B cell (primary cell): ENCODE measurements around the gene POLR1E. TPM values are rescaled to one million over a fixed set of nuclear protein-coding genes. Genes with fewer than 3 reads are reported as not detected.

Experiments used
- ATAC-seq: fragments of 200-7000 bp; cut with Tn5 transposase; one replicate; pipeline ENCODE4 v1.10.0; 2021; ENCODE audit warnings: low read depth, mild to moderate bottlenecking, moderate number of reproducible peaks, moderate library complexity
- CTCF ChIA-PET: fragments of 350-600 bp; sonication (Branson Sonifier 250); formaldehyde crosslinking; loops from one replicate; lab custom pipeline; 2021; ENCODE audit warnings: antibody characterized with exemption, inconsistent platforms; lab: Charles Lee
- POLR2A ChIA-PET: fragments of 350-600 bp; sonication (Branson Sonifier 250); formaldehyde crosslinking; loops from one replicate; lab custom pipeline; 2021; ENCODE audit warnings: antibody characterized with exemption; lab: Charles Lee
- DNase-seq: peaks from one replicate; pipeline ENCODE4 v3.0.0; 2013
- H2AFZ ChIP-seq: 2 replicates; pipeline ENCODE4 v1.6.1; 2012; ENCODE audit warnings: mild to moderate bottlenecking, low read depth, low read length; ENCODE audit not compliant: insufficient read depth, poor library complexity, severe bottlenecking
- H3K27ac ChIP-seq, 2 donors: 1 replicate in 1 of 2; 2 replicates in 1 of 2; pipeline ENCODE4 v1.5.1; 2012 to 2013; ENCODE audit warnings: low read length in 2 of 2, mild to moderate bottlenecking in 2 of 2, moderate library complexity in 1 of 2
- H3K27me3 ChIP-seq, 4 experiments: fragments of 200-600 bp in 1 of 4; sonication (generic) in 1 of 4; replicated peaks in 1 of 4; 1 replicate in 2 of 4; 2 replicates in 2 of 4; pipeline versions ENCODE4 v1.6.1 to v1.7.0; 2013 to 2016; ENCODE audit warnings: low read length in 3 of 4, mild to moderate bottlenecking in 2 of 4, mixed read lengths in 1 of 4, moderate library complexity in 1 of 4; ENCODE audit not compliant: insufficient read depth in 4 of 4, control insufficient read depth in 3 of 4; ENCODE audit errors: control extremely low read depth in 1 of 4
- H3K36me3 ChIP-seq, 2 experiments: replicated peaks in 1 of 2; 1 replicate in 1 of 2; 2 replicates in 1 of 2; pipeline versions ENCODE4 v1.6.1 to v1.7.1; 2013; ENCODE audit warnings: low read length in 1 of 2; ENCODE audit not compliant: insufficient read depth in 2 of 2, control insufficient read depth in 1 of 2; ENCODE audit errors: control extremely low read depth in 1 of 2, extremely low read depth in 1 of 2
- H3K4me1 ChIP-seq, 2 donors: fragments of 200-600 bp in 1 of 2; sonication (generic) in 1 of 2; 1 replicate in 1 of 2; 2 replicates in 1 of 2; pipeline versions ENCODE4 v1.5.1 to v1.6.1; 2013 to 2017; ENCODE audit warnings: low read length in 2 of 2; ENCODE audit not compliant: control insufficient read depth in 2 of 2, insufficient read depth in 2 of 2
- H3K4me2 ChIP-seq: replicated peaks from 2 replicates; pipeline ENCODE3; 2012; ENCODE audit warnings: mild to moderate bottlenecking, low read depth, low read length; ENCODE audit not compliant: poor library complexity, severe bottlenecking
- H3K4me3 ChIP-seq, 5 experiments: fragments of 200-600 bp in 1 of 5; sonication (generic) in 1 of 5; 1 replicate in 3 of 5; 2 replicates in 2 of 5; pipeline versions ENCODE4 v1.5.1 to v1.7.0; 2011 to 2016; ENCODE audit warnings: low read length in 4 of 5, mild to moderate bottlenecking in 4 of 5, low read depth in 2 of 5, control low read depth in 1 of 5, moderate library complexity in 1 of 5; ENCODE audit not compliant: insufficient read depth in 1 of 5; ENCODE audit errors: control extremely low read depth in 1 of 5, extremely low read depth in 1 of 5
- H3K79me2 ChIP-seq: fragments of 200-600 bp; sonication (generic); one replicate; pipeline ENCODE4 v1.6.0; 2016; ENCODE audit warnings: low read length; ENCODE audit not compliant: control insufficient read depth, insufficient read depth
- H3K9ac ChIP-seq: fragments of 200-600 bp; sonication (generic); 2 replicates; pipeline ENCODE4 v1.6.1; 2017; ENCODE audit warnings: mild to moderate bottlenecking, low read length, moderate library complexity
- H3K9me3 ChIP-seq, 3 donors: one replicate each; pipeline versions ENCODE4 v1.6.1 to v1.7.1; 2013; ENCODE audit warnings: low read length in 2 of 3; ENCODE audit not compliant: control insufficient read depth in 2 of 3, insufficient read depth in 1 of 3; ENCODE audit errors: control extremely low read depth in 1 of 3
- H4K20me1 ChIP-seq: 2 replicates; pipeline ENCODE4 v1.6.0; 2012; ENCODE audit warnings: mild to moderate bottlenecking, low read length; ENCODE audit not compliant: insufficient read depth, control insufficient read depth, poor library complexity, severe bottlenecking
- H3K27ac Mint-ChIP-seq: one replicate; pipeline ENCODE4 v1.8.0; 2021; ENCODE audit warnings: mixed read lengths
- H3K27me3 Mint-ChIP-seq: one replicate; pipeline ENCODE4 v1.8.0; 2021; ENCODE audit warnings: mixed read lengths
- H3K4me1 Mint-ChIP-seq: one replicate; pipeline ENCODE4 v1.8.0; 2021; ENCODE audit warnings: mixed read lengths
- H3K4me3 Mint-ChIP-seq: one replicate; pipeline ENCODE4 v1.8.0; 2021; ENCODE audit warnings: mixed read lengths
- H3K9me3 Mint-ChIP-seq: one replicate; pipeline ENCODE4 v1.8.0; 2022; ENCODE audit warnings: mixed read lengths; ENCODE audit not compliant: insufficient read depth
- CTCF ChIP-seq: fragments of 200-600 bp; IDR thresholded peaks from one replicate; pipeline ENCODE4 v1.8.0; 2022; ENCODE audit warnings: antibody characterized with exemption, mild to moderate bottlenecking
- EZH2 ChIP-seq: IDR thresholded peaks from 2 replicates; pipeline ENCODE4 v1.6.1; 2012; ENCODE audit warnings: borderline replicate concordance, low read depth, mild to moderate bottlenecking, moderate library complexity, low read length; ENCODE audit not compliant: insufficient read depth, poor library complexity, severe bottlenecking
- WGBS: methylation state at CpG from one replicate; pipeline ENCODE4 v1.1.5; 2013; ENCODE audit warnings: missing lambda C conversion rate; ENCODE audit not compliant: insufficient coverage; 5-methylcytosine and 5-hydroxymethylcytosine counted together
- intact Hi-C: fragments of 100-400 bp; cut with micrococcal nuclease; formaldehyde crosslinking; loops from one replicate; pipeline ENCODE4 v1.10.0; 2022
- polyA plus RNA-seq: library from polyadenylated mRNA; depleted of rRNA; stranded (reverse); fragments of >200 nt; gene quantifications from 2 replicates; pipeline ENCODE4 v1.2.3, GENCODE V29; 2012
- total RNA-seq, 2 donors: library from RNA; stranded (reverse); fragments of 120-200 nt in 1 of 2; gene quantifications; 1 replicate in 1 of 2; 2 replicates in 1 of 2; pipeline versions ENCODE4 v1.2.3 to v1.2.4, GENCODE V29; 2013 to 2022

Gene POLR1E
- total and polyA plus RNA-seq, 2 donors (not counting 1 experiment from before 2014, with no cell fraction given) = 11.6 to 31.0 TPM

DNA sequence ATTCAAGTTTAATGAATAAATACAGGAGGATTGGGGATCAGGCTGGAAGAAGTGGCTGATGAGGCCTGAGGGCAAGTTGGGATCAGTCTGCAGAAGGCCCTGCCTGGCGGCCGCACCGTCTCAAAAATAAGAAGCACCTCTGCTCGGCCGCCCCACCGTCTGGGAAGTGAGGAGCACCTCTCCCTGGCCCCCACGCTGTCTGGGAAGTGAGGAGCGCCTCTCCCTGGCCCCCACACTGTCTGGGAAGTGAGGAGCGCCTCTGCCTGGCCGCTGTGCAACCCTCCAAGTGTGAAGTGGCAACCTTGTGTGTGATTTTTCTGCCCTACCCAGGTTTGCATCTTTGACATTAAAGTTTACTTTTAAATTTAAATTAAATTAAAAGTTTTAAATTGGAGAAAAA, 35.4 kb downstream of the POLR1E start:
- no peaks in the 10 kb centered on the region for H3K4me1 Mint-ChIP-seq
- Histone ChIP-seq H3K36me3 (peaks cover 0 to 45% of the 10 kb centered on the region in 2 experiments), H3K4me1 (no peaks in the 10 kb centered on the region), H3K27ac (no peak overlapping the region), H3K4me3 (no peak overlapping the region), H3K79me2 (no peaks in the 10 kb centered on the region), H3K27me3 (no peaks in the 10 kb centered on the region), H3K9ac (no peak overlapping the region), H3K4me2 (no peak overlapping the region), H2AFZ (no peak overlapping the region), H3K9me3 (peaks cover 0 to 2% (median 0%) of the 10 kb centered on the region in 3 donors), H4K20me1 (no peaks in the 10 kb centered on the region)
- no peak overlapping the region for H3K27ac Mint-ChIP-seq
- intact Hi-C loops = no loop called here
- no peak for TF ChIP-seq EZH2
- no peak for TF ChIP-seq CTCF
- WGBS = 98% methylated on average over 8 of the region's 10 CpGs
- no peaks in the 10 kb centered on the region for H3K9me3 Mint-ChIP-seq
- DNase-seq = no peak
- no peaks in the 10 kb centered on the region for H3K27me3 Mint-ChIP-seq
- ChIA-PET POLR2A (no interaction called here), CTCF (interaction anchor here (0.8 kb wide), 1 partner anchor 9 kb away, joined by 3 read pairs; no protein-coding TSS in a partner anchor)
- H3K4me3 Mint-ChIP-seq = no peak overlapping the region
- ATAC-seq = no peak

GRCh38 chr9:37522971-37523370, 37.2 kb downstream of the POLR1E start:
- Mint-ChIP-seq H3K4me1 (no peaks in the 10 kb centered on the region), H3K27me3 (no peaks in the 10 kb centered on the region), H3K9me3 (no peaks in the 10 kb centered on the region), H3K4me3 (no peak overlapping the region), H3K27ac (no peak overlapping the region)
- H3K79me2 ChIP-seq = no peaks in the 10 kb centered on the region
- POLR2A ChIA-PET = no interaction called here
- H3K9me3 ChIP-seq = peaks cover 0 to 2% (median 0%) of the 10 kb centered on the region in 3 donors
- H3K4me1 ChIP-seq = no peaks in the 10 kb centered on the region
- DNase-seq = no peak
- H2AFZ ChIP-seq = no peak overlapping the region
- whole genome bisulfite sequencing = no CpG with 5 or more reads among the region's 2 CpGs
- H3K36me3 ChIP-seq = peaks cover 4 to 51% of the 10 kb centered on the region in 2 experiments
- no peak overlapping the region for H3K4me3 ChIP-seq
- H3K9ac ChIP-seq = no peak overlapping the region
- no peak overlapping the region for H3K27ac ChIP-seq
- H3K4me2 ChIP-seq = no peak overlapping the region
- intact Hi-C loops = no loop called here
- ATAC-seq = no peak
- TF ChIP-seq CTCF (no peak), EZH2 (no peak)
- no peaks in the 10 kb centered on the region for H3K27me3 ChIP-seq
- H4K20me1 ChIP-seq = no peaks in the 10 kb centered on the region
- CTCF ChIA-PET = interaction anchor here (0.6 kb wide), 1 partner anchor 60 kb away, joined by 3 read pairs; no protein-coding TSS in a partner anchor
